Suprapubic skin (tissue), 4 donors: Measurements from ENCODE around the gene ONECUT2.

Experiments
- EP300 ChIP-seq: sonication (generic); formaldehyde crosslinking; IDR thresholded peaks from one replicate; pipeline ENCODE4 v1.6.1; 2017; ENCODE audit warnings: antibody characterized with exemption
- POLR2A ChIP-seq, 2 donors: fragments of 450-650 bp; IDR thresholded peaks; one replicate each; pipeline ENCODE4 v1.6.1; 2017; ENCODE audit warnings: antibody characterized with exemption in 2 of 2, mild to moderate bottlenecking in 2 of 2, moderate library complexity in 2 of 2
- POLR2AphosphoS5 ChIP-seq, 3 donors: sonication (generic); formaldehyde crosslinking; IDR thresholded peaks; one replicate each; pipeline ENCODE4 v1.6.1; 2017; ENCODE audit warnings: antibody characterized with exemption in 3 of 3
- TF ChIP-seq, protein P1 (sequence below), 2 donors: fragments of 200-600 bp in 1 of 2; fragments of 450-650 bp in 1 of 2; sonication (generic) in 1 of 2; IDR thresholded peaks; one replicate each; pipeline ENCODE4 v1.5.1; 2016 to 2019; ENCODE audit warnings: antibody characterized with exemption in 2 of 2, mild to moderate bottlenecking in 1 of 2, moderate library complexity in 1 of 2

DNA sequence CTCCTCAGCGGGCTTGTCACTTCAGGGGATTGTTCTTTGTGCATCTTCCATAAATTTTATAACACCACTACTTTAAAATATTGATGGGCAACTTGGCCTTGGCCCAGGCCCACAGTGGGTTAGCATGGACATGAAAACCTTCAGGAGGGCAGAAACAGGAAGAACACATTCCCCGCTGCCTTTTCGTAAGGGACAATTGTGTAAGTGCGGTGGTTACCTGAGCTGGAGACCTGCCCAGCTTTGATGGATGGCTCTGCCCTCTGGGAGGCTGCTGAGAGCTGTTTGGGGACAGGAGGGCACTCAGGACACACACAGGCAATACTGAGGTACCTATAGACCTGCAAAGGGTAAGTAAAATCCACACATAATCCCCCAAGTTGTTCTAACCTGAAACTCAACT is 104.5 kb downstream of the ONECUT2 start:
- TF ChIP-seq, protein P1, sequence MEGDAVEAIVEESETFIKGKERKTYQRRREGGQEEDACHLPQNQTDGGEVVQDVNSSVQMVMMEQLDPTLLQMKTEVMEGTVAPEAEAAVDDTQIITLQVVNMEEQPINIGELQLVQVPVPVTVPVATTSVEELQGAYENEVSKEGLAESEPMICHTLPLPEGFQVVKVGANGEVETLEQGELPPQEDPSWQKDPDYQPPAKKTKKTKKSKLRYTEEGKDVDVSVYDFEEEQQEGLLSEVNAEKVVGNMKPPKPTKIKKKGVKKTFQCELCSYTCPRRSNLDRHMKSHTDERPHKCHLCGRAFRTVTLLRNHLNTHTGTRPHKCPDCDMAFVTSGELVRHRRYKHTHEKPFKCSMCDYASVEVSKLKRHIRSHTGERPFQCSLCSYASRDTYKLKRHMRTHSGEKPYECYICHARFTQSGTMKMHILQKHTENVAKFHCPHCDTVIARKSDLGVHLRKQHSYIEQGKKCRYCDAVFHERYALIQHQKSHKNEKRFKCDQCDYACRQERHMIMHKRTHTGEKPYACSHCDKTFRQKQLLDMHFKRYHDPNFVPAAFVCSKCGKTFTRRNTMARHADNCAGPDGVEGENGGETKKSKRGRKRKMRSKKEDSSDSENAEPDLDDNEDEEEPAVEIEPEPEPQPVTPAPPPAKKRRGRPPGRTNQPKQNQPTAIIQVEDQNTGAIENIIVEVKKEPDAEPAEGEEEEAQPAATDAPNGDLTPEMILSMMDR (IDR thresholded peaks at IDR 0.05) = no peak
- TF ChIP-seq POLR2AphosphoS5 (IDR thresholded peaks at IDR 0.05) = no peak
- no peak for TF ChIP-seq POLR2A (IDR thresholded peaks at IDR 0.05)
- TF ChIP-seq EP300 = no peak
